DMS153 (cell line): ENCODE data around the gene MAFG.

ENCODE experiments used
- DNase-seq: peaks from one replicate; lab custom pipeline; 2025; lab: John Stamatoyannopoulos, UW

Gene MAFG

GRCh38 chr17:81898029-81898866 lies 29.3 kb downstream of the MAFG start:
- no peak for DNase-seq

GRCh38 chr17:81895400-81895799 lies 32.1 kb downstream of the MAFG start:
- DNase-seq: no peak

GRCh38 chr17:81891303-81891552 lies 36.3 kb downstream of the MAFG start:
- DNase-seq: no peak

- DNase-seq: no peak
Measured at GRCh38 chr17:81890447-81891302, 36.9 kb downstream of the MAFG start.

- no peak for DNase-seq
Measured at GRCh38 chr17:81889602-81890001, 37.9 kb downstream of the MAFG start.

GRCh38 chr17:81888988-81889595 lies 38.4 kb downstream of the MAFG start:
- DNase-seq: no peak

- no peak for DNase-seq
Measured at GRCh38 chr17:81888105-81888987, 39.2 kb downstream of the MAFG start.

GRCh38 chr17:81885869-81886548 lies 41.5 kb downstream of the MAFG start:
- DNase-seq: no peak

- DNase-seq: no peak
Measured at GRCh38 chr17:81885454-81885853, 42.1 kb downstream of the MAFG start.

- no peak for DNase-seq
Measured at GRCh38 chr17:81884968-81885367, 42.6 kb downstream of the MAFG start.

- DNase-seq: no peak
Measured at GRCh38 chr17:81884520-81884919, 43.0 kb downstream of the MAFG start.

GRCh38 chr17:81879121-81879520 lies 48.4 kb downstream of the MAFG start:
- no peak for DNase-seq

- DNase-seq: no peak
Measured at GRCh38 chr17:81878294-81878693, 49.2 kb downstream of the MAFG start.

- no peak for DNase-seq
Measured at GRCh38 chr17:81877569-81877968, 50.0 kb downstream of the MAFG start.

GRCh38 chr17:81871387-81872230 lies 55.9 kb downstream of the MAFG start:
- DNase-seq: peak; percentile 71

- no peak for DNase-seq
Measured at GRCh38 chr17:81870981-81871386, 56.6 kb downstream of the MAFG start, which contains the start of gene ARHGDIA. Gene ARHGDIA (minus strand): TSS chr17:81871337. CDS start chr17:81869930, 1,407 bp downstream.

GRCh38 chr17:81870131-81870980 lies 57.2 kb downstream of the MAFG start:
- no peak for DNase-seq

- no peak for DNase-seq
Measured at GRCh38 chr17:81869221-81870130, 58.1 kb downstream of the MAFG start.
